ENCODE data around the gene HSD17B14.
A peak's percentile ranks its signal among the peaks of the same experiment; 100 is the strongest.
"Not testable (repeated sequence)": the region's sequence is repeated elsewhere in the genome, so short reads cannot be mapped to it uniquely, and the experiment has no call there.

The HSD17B14 gene

GRCh38 chr19:48796298-48797083 lies 39.8 kb downstream of the HSD17B14 start:
- DNase-seq, result no peak

DNA sequence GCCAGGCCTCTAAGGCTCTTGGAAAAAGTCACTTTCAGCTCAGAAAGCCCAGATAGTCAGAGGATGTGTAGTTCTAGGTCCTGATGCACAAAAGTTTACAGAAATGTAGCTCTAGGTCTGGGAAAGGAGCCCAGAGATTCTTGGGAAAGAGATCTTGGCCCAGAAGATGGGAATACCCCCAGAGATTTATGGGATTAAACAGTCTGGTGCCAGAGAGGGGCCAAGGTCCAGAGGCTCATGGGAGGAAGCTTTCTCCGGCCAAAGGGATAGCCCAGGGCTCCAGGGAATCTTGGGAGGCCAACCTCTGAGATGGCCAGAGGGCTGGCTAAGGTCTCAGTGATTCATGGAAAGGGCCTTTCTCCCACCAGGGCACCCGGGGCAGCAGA lies 40.6 kb downstream of the HSD17B14 start:
- no peak for DNase-seq

- DNase-seq, result peak; percentile 92
These were observed 41.1 kb downstream of the HSD17B14 start for GRCh38 chr19:48795055-48795684.

GRCh38 chr19:48794291-48794690 lies 42.0 kb downstream of the HSD17B14 start:
- DNase-seq, result no peak

DNA sequence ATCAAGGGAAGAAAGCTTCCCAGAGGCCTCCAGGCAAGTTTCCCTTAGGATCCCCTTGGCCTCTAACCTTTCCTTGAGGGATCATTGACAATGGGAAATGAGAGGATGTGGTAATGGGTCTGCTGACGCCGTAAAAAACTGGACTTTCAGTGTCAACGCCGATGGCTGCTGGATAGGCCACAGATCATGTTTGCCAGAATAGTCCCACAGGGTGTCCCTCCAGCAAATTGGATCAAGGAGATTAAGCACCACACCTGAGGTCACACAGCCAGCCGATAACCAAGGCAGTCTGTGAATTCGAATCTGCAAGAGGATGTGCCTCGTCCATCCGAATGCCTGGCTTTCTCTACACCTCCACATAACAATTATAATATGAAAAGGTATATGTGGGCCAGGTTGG lies 43.0 kb downstream of the HSD17B14 start:
- DNase-seq, result no peak

DNA sequence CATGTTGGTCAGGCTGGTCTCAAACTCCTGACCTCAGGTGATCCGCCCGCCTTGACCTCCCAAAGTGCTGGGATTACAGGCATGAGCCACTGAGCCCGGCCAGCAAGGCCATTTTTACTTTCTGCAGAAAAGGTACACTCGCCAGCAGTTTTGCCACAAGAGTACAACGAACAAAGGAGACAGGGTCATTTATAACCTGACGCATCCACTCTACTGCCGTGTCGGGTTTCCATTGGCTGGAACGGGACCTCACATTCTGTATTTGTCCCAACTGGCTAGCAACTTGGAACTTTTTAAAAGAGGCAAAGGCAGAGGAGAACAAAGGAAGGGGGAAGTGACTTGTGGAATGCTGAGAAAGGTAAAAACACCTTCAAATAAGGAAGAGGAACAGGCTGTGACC lies 49.0 kb downstream of the HSD17B14 start:
- not testable (repeated sequence) for DNase-seq

DNA sequence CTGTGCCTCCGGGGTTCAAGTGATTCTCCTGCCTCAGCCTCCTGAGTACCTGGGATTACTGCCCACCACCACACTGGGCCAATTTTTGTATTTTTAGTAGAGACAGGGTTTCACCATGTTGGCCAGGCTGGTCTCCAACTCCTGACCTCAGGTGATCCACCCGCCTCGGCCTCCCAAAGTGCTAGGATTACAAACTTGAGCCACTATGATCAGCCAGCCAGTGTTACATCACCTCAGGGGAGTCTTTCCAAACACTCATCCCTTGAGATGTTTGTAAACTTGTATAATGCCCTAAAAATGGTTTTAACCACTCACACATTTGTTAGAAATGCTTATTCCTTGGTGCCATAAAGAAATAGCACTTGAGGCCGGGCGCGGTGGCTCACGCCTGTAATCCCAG lies 49.9 kb downstream of the HSD17B14 start:
- not testable (repeated sequence) for DNase-seq

DNA sequence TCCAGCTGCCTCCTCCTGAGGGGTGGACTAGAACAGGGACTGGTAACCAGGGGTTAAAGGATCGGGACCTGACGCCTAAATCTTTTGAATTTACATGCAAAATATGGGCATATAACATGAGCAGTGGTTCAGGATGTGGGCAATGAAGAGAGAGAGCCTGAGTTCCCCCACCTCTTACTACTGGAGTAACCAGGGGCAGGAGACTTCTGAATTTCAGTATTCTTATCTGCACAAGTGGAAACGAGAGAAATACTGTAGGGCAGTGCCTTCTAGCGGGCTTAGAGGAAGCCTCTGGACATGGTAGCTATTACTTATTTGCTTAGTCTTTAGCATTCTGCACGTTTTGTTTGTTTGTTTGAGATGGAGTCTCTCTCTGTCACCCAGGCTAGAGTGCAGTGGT lies 51.8 kb downstream of the HSD17B14 start:
- DNase-seq, result no peak

- DNase-seq, result peak; percentile 26
These were observed 55.5 kb downstream of the HSD17B14 start for GRCh38 chr19:48780631-48781391.

DNA sequence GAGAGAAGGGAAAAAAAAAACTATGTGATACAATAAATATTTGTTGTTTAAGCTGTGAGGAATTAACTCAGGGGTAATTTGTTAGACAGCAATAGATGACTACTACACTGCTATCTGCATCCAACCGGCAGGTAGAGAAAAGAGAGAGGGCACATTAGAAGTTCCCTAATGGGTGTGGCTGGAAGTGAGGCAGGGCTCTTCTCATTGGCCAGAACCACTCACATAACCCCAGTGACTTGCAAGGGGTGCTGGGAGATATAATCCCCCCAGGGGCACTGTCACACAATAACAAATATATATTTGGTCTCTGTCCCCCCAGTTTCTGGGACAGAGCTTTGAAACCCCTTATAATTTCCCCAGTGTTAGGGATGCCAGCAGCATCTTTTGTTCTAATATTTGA lies 56.7 kb downstream of the HSD17B14 start:
- DNase-seq, result no peak

DNA sequence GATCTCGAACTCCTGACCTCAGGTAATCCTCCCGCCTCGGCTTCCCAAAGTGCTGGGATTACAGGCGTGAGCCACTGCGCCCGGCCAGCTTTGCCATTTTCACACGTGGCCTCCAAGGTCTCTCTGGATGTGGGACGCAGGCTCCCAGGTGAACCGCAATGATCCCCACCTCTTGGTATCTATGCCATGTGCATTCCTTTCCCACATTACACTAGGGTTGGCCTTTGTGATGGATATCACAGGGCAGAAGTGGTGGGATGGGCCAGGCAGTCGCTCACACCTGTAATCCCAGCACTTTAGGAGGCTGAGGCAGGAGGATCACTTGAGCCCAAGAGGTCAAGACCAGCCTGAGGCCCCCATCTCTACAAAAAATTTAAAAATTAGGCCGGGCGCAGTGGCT lies 58.6 kb downstream of the HSD17B14 start:
- DNase-seq, result no peak

- no peak for DNase-seq
These were observed 59.2 kb downstream of the HSD17B14 start for GRCh38 chr19:48777139-48777538.

DNA sequence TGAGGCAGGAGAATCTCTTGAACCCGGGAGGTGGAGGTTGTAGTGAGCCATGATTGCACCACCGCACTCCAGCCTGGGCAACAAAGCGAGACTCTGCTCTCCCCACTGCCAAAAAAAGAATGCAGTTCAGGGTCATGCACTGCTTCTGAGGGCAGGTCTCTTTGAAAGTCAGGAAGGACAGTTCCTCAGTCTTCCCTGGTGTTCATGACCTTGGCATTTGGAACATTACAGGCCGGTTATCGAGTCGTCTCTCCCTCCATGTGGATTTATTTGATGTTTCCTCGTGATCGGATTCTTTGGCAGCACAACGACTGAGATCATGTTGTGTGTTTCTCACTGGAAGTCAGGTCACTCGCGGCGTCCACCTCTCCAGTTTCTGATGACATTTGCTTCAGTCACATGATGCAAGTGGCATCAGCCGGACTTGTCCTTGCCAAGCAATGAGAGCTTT lies 63.8 kb downstream of the HSD17B14 start:
- DNase-seq, result no peak

- no peak for DNase-seq
These were observed 65.4 kb downstream of the HSD17B14 start for GRCh38 chr19:48770734-48771472.

DNA sequence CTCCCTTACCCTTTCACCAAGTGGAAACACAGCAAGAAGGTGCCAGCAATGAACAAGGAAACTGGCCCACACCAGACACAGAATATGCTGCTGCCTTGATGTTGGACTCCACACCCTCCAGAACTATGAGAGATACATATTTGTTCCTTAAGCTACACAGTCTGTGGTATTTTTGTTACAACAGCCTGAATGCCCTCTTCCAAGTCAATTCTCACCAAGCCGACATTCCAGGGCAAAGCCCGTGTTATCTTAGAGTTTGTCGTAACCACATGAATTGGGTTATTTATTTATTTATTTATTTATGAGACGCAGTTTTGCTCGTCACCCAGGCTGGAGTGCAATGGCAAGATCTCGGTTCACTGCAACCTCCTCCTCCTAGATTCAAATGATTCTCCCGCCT lies 66.0 kb downstream of the HSD17B14 start:
- peak; percentile 52 for DNase-seq

DNA sequence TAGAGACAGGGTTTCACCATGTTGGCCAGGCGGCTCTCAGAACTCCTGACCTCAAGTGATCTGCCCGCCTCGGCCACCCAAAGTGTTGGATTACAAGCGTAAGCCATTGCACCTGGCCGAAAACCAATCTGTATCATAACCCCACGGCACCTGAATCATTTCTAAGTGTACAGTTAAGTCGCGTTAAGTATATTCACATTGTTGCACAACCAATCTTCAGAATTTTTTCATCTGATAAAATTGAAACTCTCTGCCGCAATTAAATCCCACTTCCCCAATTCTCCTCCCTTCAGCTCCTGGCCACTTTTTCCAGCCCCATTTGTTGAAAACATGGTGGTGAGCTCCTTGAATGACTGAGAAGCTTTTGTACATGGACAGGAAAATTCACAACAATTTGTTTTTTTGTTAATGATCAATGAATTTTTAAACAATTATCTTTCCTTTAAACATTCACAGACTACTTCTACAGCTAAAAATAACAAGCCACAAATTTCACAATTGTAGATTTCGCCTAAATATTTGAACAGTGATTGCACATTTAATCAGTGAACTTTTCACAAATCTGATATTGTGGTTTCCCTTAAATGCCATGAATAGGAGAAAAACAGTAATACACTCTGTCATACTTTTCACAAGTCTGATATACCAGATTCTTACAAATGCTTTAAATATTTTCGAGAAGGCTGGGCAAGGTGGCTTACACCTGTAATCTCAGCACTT lies 67.1 kb downstream of the HSD17B14 start:
- DNase-seq, result no peak

DNA sequence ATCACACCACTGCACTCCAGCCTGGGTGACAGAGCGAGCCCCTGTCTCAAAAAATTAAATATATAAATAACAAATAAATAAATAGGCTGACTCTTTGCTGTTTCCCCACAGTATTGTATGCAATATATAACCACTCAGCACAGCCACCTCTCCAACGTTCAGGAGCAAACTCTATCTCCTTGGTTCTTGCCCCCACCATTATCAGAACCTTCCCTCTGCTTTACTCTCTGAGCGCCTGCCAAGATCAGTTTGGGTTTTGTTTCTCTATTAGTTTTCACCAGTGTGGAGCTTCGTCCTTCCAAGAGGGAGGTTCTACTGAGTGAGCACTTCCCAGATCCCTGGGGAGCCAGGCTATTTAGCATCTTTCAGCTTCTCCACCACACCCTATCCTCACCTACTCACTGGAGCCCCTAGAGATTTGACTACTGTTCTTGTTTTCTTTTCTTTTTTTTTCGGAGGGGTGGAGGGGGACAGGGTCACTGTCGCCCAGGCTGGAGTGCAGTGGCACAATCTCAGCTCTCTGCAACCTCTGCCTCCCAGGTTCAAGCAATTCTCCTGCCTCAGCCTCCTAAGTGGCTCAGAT lies 68.0 kb downstream of the HSD17B14 start:
- DNase-seq, result not testable (repeated sequence)

GRCh38 chr19:48765816-48766215 lies 70.5 kb downstream of the HSD17B14 start:
- DNase-seq, result not testable (repeated sequence)

All from fibroblast of upper back skin (primary cell).